CD14-positive monocyte (primary cell): ENCODE data around the gene KAZN. TPM values are rescaled to one million over a fixed set of nuclear protein-coding genes. Genes with fewer than 3 reads are reported as not detected.

ENCODE experiments used
- DNase-seq, 3 donors: peaks; one replicate each; pipeline ENCODE4 v3.0.0-alpha.2; 2011 to 2022
- H2AFZ ChIP-seq: 2 replicates; pipeline ENCODE4 v1.6.0; 2012; ENCODE audit warnings: mild to moderate bottlenecking, low read depth, low read length, inconsistent platforms; ENCODE audit not compliant: insufficient read depth, poor library complexity, severe bottlenecking
- H3K27ac ChIP-seq, 2 donors: 1 replicate in 1 of 2; 2 replicates in 1 of 2; pipeline ENCODE4 v1.5.1; 2012 to 2013; ENCODE audit warnings: low read length in 2 of 2, control low read depth in 1 of 2, inconsistent platforms in 1 of 2, low read depth in 1 of 2, mild to moderate bottlenecking in 1 of 2
- H3K27me3 ChIP-seq, 2 donors: one replicate each; pipeline versions ENCODE4 v1.6.0 to v1.6.1; 2011 to 2013; ENCODE audit warnings: low read length in 2 of 2; ENCODE audit not compliant: control insufficient read depth in 2 of 2, insufficient read depth in 2 of 2
- H3K36me3 ChIP-seq, 2 donors: replicated peaks in 1 of 2; 1 replicate in 1 of 2; 2 replicates in 1 of 2; pipeline versions ENCODE4 v1.5.1 to v1.6.1; 2012 to 2013; ENCODE audit warnings: low read length in 2 of 2, control low read depth in 1 of 2, inconsistent platforms in 1 of 2, mild to moderate bottlenecking in 1 of 2; ENCODE audit not compliant: insufficient read depth in 2 of 2, control insufficient read depth in 1 of 2
- H3K4me1 ChIP-seq, 2 donors: 1 replicate in 1 of 2; 2 replicates in 1 of 2; pipeline versions ENCODE4 v1.5.1 to v1.6.1; 2012 to 2013; ENCODE audit warnings: low read length in 2 of 2, control low read depth in 1 of 2, inconsistent platforms in 1 of 2, mild to moderate bottlenecking in 1 of 2, moderate library complexity in 1 of 2; ENCODE audit not compliant: insufficient read depth in 2 of 2, control insufficient read depth in 1 of 2
- H3K4me2 ChIP-seq: replicated peaks from 2 replicates; pipeline ENCODE3; 2012; ENCODE audit warnings: low read length, moderate library complexity, mild to moderate bottlenecking; ENCODE audit not compliant: poor library complexity, severe bottlenecking; ENCODE audit errors: extremely low read depth
- H3K4me3 ChIP-seq, 3 experiments: fragments of 200-600 bp in 1 of 3; sonication (generic) in 1 of 3; replicated peaks in 1 of 3; 1 replicate in 2 of 3; 2 replicates in 1 of 3; pipeline ENCODE4 v1.5.1; 2011 to 2013; ENCODE audit warnings: low read length in 3 of 3, mild to moderate bottlenecking in 3 of 3, control low read depth in 2 of 3, low read depth in 2 of 3, inconsistent platforms in 1 of 3, moderate library complexity in 1 of 3
- H3K79me2 ChIP-seq: 2 replicates; pipeline ENCODE4 v1.6.0; 2012; ENCODE audit warnings: mild to moderate bottlenecking, control low read depth, inconsistent platforms, low read length, moderate library complexity; ENCODE audit not compliant: insufficient read depth
- H3K9ac ChIP-seq: 2 replicates; pipeline ENCODE4 v1.6.0; 2017; ENCODE audit warnings: low read length, mild to moderate bottlenecking; ENCODE audit not compliant: insufficient read depth, poor library complexity, severe bottlenecking
- H3K9me3 ChIP-seq, 2 donors: replicated peaks in 1 of 2; 1 replicate in 1 of 2; 2 replicates in 1 of 2; pipeline versions ENCODE4 v1.5.1 to v1.6.1; 2012 to 2013; ENCODE audit warnings: low read length in 2 of 2, control low read depth in 1 of 2; ENCODE audit not compliant: control insufficient read depth in 1 of 2, insufficient read depth in 1 of 2
- H4K20me1 ChIP-seq: 2 replicates; pipeline ENCODE4 v1.6.0; 2012; ENCODE audit warnings: mild to moderate bottlenecking, low read length, control low read depth, moderate library complexity; ENCODE audit not compliant: insufficient read depth
- H3K27ac Mint-ChIP-seq, 7 donors: one replicate each; pipeline ENCODE4 v1.8.0; 2020; ENCODE audit warnings: mild to moderate bottlenecking in 7 of 7, mixed read lengths in 7 of 7, moderate library complexity in 6 of 7, inconsistent platforms in 2 of 7
- H3K27me3 Mint-ChIP-seq, 3 donors: one replicate each; pipeline ENCODE4 v1.8.0; 2021 to 2022; ENCODE audit warnings: low read depth in 3 of 3, mild to moderate bottlenecking in 3 of 3, mixed read lengths in 3 of 3, moderate library complexity in 3 of 3, inconsistent platforms in 1 of 3
- H3K36me3 Mint-ChIP-seq, 2 donors: one replicate each; pipeline ENCODE4 v1.8.0; 2020; ENCODE audit warnings: mixed read lengths in 2 of 2, inconsistent platforms in 1 of 2, mild to moderate bottlenecking in 1 of 2
- H3K4me1 Mint-ChIP-seq: one replicate; pipeline ENCODE4 v1.8.0; 2020; ENCODE audit warnings: mild to moderate bottlenecking, mixed read lengths
- H3K4me3 Mint-ChIP-seq, 2 donors: one replicate each; pipeline ENCODE4 v1.8.0; 2020; ENCODE audit warnings: mild to moderate bottlenecking in 2 of 2, mixed read lengths in 2 of 2, moderate library complexity in 1 of 2
- H3K9me3 Mint-ChIP-seq, 7 donors: one replicate each; pipeline ENCODE4 v1.8.0; 2020 to 2022; ENCODE audit warnings: mixed read lengths in 7 of 7, mild to moderate bottlenecking in 6 of 7, moderate library complexity in 6 of 7, inconsistent platforms in 2 of 7
- WGBS: methylation state at CpG from one replicate; pipeline ENCODE4 v1.1.5; 2013; ENCODE audit warnings: missing lambda C conversion rate; ENCODE audit not compliant: insufficient coverage; 5-methylcytosine and 5-hydroxymethylcytosine counted together
- intact Hi-C, 2 donors: fragments of 100-400 bp; cut with micrococcal nuclease; formaldehyde crosslinking; loops; one replicate each; pipeline versions ENCODE4 v1.15.0 to v1.15.1; 2023
- polyA plus RNA-seq, 3 donors: library from polyadenylated mRNA; depleted of rRNA in 1 of 3; unstranded in 2 of 3; stranded (reverse) in 1 of 3; fragments of 300-500 nt in 2 of 3; fragments of >200 nt in 1 of 3; fragmentation: Illumina TruSeq in 2 of 3; gene quantifications; 1 replicate in 2 of 3; 2 replicates in 1 of 3; pipeline ENCODE4 v1.2.3, GENCODE V29; 2012 to 2021
- TF ChIP-seq, protein P1 (sequence below): fragments of 200-600 bp; IDR thresholded peaks from one replicate; pipeline ENCODE4 v1.8.0; 2022; ENCODE audit warnings: antibody characterized with exemption, mild to moderate bottlenecking

The KAZN gene
- polyA plus RNA-seq, 3 donors, result not detected

DNA sequence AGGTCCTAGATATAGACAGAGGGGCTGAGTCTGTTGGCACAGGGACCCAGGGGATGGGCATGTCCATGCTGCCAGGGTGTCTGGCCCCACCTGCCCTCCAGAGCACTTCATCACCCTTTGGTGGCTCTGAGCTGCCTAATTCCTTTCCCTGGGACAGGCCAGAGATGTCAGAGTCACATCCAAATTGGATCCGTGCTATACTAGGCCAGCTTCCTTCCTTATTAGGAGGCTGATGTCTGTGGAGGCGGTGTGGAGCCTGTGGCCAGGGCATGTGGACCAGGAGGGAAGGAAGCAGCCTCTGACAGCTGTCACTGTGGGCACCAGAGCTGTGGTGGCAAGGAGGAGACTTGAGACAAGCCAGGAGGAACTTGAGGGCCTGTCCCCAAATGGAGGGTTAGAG, 477.3 kb downstream of the KAZN start:
- Histone ChIP-seq H4K20me1 (no peaks in the 10 kb centered on the region), H3K4me3 (no peak overlapping the region), H3K27me3 (no peaks in the 10 kb centered on the region), H3K4me1 (no peaks in the 10 kb centered on the region), H3K4me2 (no peak overlapping the region), H3K79me2 (no peaks in the 10 kb centered on the region), H3K36me3 (no peaks in the 10 kb centered on the region), H2AFZ (no peak overlapping the region), H3K9me3 (no peaks in the 10 kb centered on the region), H3K27ac (no peak overlapping the region), H3K9ac (no peak overlapping the region)
- Mint-ChIP-seq H3K36me3 (no peaks in the 10 kb centered on the region), H3K4me1 (peaks cover under 1% of the 10 kb centered on the region), H3K27me3 (peaks cover 2 to 5% (median 4%) of the 10 kb centered on the region in 3 donors), H3K27ac (no peak overlapping the region), H3K9me3 (no peaks in the 10 kb centered on the region), H3K4me3 (no peak overlapping the region)
- 6% methylated on average over 2 of the region's 2 CpGs for WGBS
- intact Hi-C loops, result no loop called here
- no peak for DNase-seq
- TF ChIP-seq, protein P1, sequence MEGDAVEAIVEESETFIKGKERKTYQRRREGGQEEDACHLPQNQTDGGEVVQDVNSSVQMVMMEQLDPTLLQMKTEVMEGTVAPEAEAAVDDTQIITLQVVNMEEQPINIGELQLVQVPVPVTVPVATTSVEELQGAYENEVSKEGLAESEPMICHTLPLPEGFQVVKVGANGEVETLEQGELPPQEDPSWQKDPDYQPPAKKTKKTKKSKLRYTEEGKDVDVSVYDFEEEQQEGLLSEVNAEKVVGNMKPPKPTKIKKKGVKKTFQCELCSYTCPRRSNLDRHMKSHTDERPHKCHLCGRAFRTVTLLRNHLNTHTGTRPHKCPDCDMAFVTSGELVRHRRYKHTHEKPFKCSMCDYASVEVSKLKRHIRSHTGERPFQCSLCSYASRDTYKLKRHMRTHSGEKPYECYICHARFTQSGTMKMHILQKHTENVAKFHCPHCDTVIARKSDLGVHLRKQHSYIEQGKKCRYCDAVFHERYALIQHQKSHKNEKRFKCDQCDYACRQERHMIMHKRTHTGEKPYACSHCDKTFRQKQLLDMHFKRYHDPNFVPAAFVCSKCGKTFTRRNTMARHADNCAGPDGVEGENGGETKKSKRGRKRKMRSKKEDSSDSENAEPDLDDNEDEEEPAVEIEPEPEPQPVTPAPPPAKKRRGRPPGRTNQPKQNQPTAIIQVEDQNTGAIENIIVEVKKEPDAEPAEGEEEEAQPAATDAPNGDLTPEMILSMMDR, result no peak

DNA sequence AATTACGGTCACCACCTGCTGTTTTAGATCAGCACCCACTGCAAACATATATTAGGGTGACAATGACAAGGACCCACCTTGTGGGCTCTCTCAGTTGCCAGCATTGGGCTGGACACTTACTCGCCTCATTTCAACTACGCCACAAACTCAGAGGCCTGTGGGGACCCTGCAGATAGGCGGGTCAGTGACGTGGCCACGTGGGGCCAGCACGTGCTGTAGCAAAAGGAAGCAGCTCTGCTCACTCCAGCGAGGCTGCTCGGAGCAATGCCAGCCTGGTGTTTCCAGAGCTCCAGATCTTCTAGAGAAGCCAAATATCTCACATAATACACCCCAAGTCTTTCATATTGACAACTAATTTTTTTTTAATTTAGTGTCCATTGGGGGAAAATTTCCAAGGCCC, 478.3 kb downstream of the KAZN start:
- Histone ChIP-seq H3K79me2 (no peaks in the 10 kb centered on the region), H3K27me3 (no peaks in the 10 kb centered on the region), H3K4me3 (no peak overlapping the region), H3K4me2 (no peak overlapping the region), H2AFZ (no peak overlapping the region), H4K20me1 (no peaks in the 10 kb centered on the region), H3K27ac (no peak overlapping the region), H3K36me3 (no peaks in the 10 kb centered on the region), H3K4me1 (no peaks in the 10 kb centered on the region), H3K9ac (no peak overlapping the region), H3K9me3 (no peaks in the 10 kb centered on the region)
- Mint-ChIP-seq H3K4me1 (peaks cover 8% of the 10 kb centered on the region), H3K9me3 (no peaks in the 10 kb centered on the region), H3K27me3 (peaks cover 2 to 6% (median 5%) of the 10 kb centered on the region in 3 donors), H3K36me3 (no peaks in the 10 kb centered on the region), H3K4me3 (no peak overlapping the region), H3K27ac (no peak overlapping the region)
- WGBS, result 95% methylated on average over 7 of the region's 9 CpGs
- TF ChIP-seq, protein P1, result no peak
- DNase-seq, result no peak
- intact Hi-C loops, result no loop called here
